ENCODE data around the gene ADGRF3. TPM values are rescaled to one million over a fixed set of nuclear protein-coding genes. Genes with fewer than 3 reads are reported as not detected.

The ADGRF3 gene
- total and polyA plus RNA-seq, 10 of the 15 experiments (the other 5 are each of a cell fraction or from before 2014, with no cell fraction given): 0.03 to 3.1 (median 0.84) TPM

GRCh38 chr2:26269571-26270158, 76.9 kb downstream of the ADGRF3 start:
- ChIA-PET POLR2A (interaction anchor here (0.5 to 2.3 kb wide), 5 partner anchors 22 to 1059 kb away, joined by 3 to 12 read pairs (median 6); partner anchors contain the start of genes HADHA and HADHB), RAD21 (ENCODE audit: unreplicated experiment) (interaction anchor here (0.8 to 3.7 kb wide), 2 partner anchors 25 to 76 kb away, joined by 3 to 41 read pairs; partner anchors contain the start of genes HADHA and HADHB), CTCF (interaction anchor here (0.5 to 2.0 kb wide), 6 partner anchors 8 to 148 kb away, joined by 3 to 12 read pairs (median 4); partner anchors contain the start of gene HADHB), SMC1A (ENCODE audit: uncharacterized antibody, unreplicated experiment) (interaction anchor here (0.8 to 6.1 kb wide), 8 partner anchors 9 to 48 kb away, joined by 3 to 71 read pairs (median 4); partner anchors contain the start of genes HADHA and HADHB)
- Histone ChIP-seq H4K20me1 (ENCODE audit: control insufficient read depth, insufficient read depth) (no peaks in the 10 kb centered on the region), H3K27me3 (replicated peaks in 1 of 2; ENCODE audit: control insufficient read depth in 2 of 2, insufficient read depth in 2 of 2, low read length in 1 of 2) (no peaks in the 10 kb centered on the region), H3K4me1 (ENCODE audit: control insufficient read depth, insufficient read depth, low read length) (peaks cover 6% of the 10 kb centered on the region), H3K79me2 (ENCODE audit: control insufficient read depth, insufficient read depth, low read length) (no peaks in the 10 kb centered on the region), H3K9me3 (replicated peaks; ENCODE audit: control insufficient read depth, insufficient read depth, low read length) (no peaks in the 10 kb centered on the region), H3K9ac (ENCODE audit: control insufficient read depth, insufficient read depth, low read length) (no peak overlapping the region), H3K4me3 (no peak overlapping the region), H3K4me2 (ENCODE audit: control insufficient read depth, insufficient read depth) (peak overlapping the region; percentile 73), H2AFZ (ENCODE audit: control insufficient read depth, low read depth, low read length) (no peak overlapping the region), H3K36me3 (ENCODE audit: control insufficient read depth in 2 of 2, insufficient read depth in 2 of 2, low read length in 1 of 2) (peaks cover 0 to 6% of the 10 kb centered on the region in 2 experiments; a peak in 3 of 4 replicates), H3K27ac (ENCODE audit: control insufficient read depth, insufficient read depth) (peak overlapping the region; percentile 72)
- no TSS peak for BruUV-seq (replicated peaks)
- DNase-seq (ENCODE audit: low read depth, low spot score) (no peak), ATAC-seq (peak; percentile 92), FAIRE-seq (peak; percentile 65)
- in situ Hi-C loops (cut with MboI) (no loop called here), intact Hi-C loops (cut with micrococcal nuclease; ENCODE audit: unreplicated experiment) (no loop called here)
- WGBS (ENCODE audit: insufficient coverage, insufficient replicate concordance, low lambda C conversion rate, missing lambda C conversion rate): 34% methylated on average over 6 of the region's 6 CpGs
- TF ChIP-seq HDGF (IDR thresholded peaks at IDR 0.05) (no peak), EED (IDR thresholded peaks at IDR 0.05; ENCODE audit: low read depth) (no peak), PRDM15 (CRISPR knock-in tag; IDR thresholded peaks at IDR 0.05) (no peak), EP300 (IDR thresholded peaks at IDR 0.05; ENCODE audit: borderline replicate concordance in 1 of 2, control insufficient read depth in 1 of 2, low read depth in 2 of 2, low read length in 2 of 2) (peak in 1 of 2 experiments; percentile 76; a peak in 3 of 4 replicates), RUNX3 (IDR thresholded peaks at IDR 0.05; ENCODE audit: low read length) (peak; percentile 58), ZNF217 (IDR thresholded peaks at IDR 0.05) (0 out of 2 replicates have a peak, but pooled peaks have one; percentile 69), SKIL (IDR thresholded peaks at IDR 0.05; ENCODE audit: low read depth, poor library complexity, severe bottlenecking) (no peak), MEF2A (IDR thresholded peaks at IDR 0.05; ENCODE audit: insufficient read depth, low read depth, low read length) (peak; percentile 57; the same call in 1 of the 2 replicates), TBL1XR1 (IDR thresholded peaks at IDR 0.05; ENCODE audit: low read depth, low read length) (peak; percentile 40; the same call in 1 of the 2 replicates), ATF7 (IDR thresholded peaks at IDR 0.05; ENCODE audit: low read depth) (peak; percentile 84), POLR2AphosphoS2 (IDR thresholded peaks at IDR 0.05; ENCODE audit: low read depth, low read length) (no peak), LARP7 (IDR thresholded peaks at IDR 0.05) (no peak), ATF2 (IDR thresholded peaks at IDR 0.05; ENCODE audit: low read length) (peak; percentile 45; the same call in 1 of the 2 replicates), CREB1 (IDR thresholded peaks at IDR 0.05; ENCODE audit: low read depth) (peak; percentile 62), PAX8 (IDR thresholded peaks at IDR 0.05) (no peak), IKZF1 (conservative IDR thresholded peaks at IDR 0.05) (0 out of 2 replicates have a peak, but pooled peaks have one; percentile 12), RAD51 (IDR thresholded peaks at IDR 0.05) (peak; percentile 50; the same call in 1 of the 2 replicates)

All from GM12878 (cell line).